Measurements from ENCODE around the gene MATN3.
"Not testable (repeated sequence)": the region's sequence is repeated elsewhere in the genome, so short reads cannot be mapped to it uniquely, and the experiment has no call there.

The MATN3 gene, protein sequence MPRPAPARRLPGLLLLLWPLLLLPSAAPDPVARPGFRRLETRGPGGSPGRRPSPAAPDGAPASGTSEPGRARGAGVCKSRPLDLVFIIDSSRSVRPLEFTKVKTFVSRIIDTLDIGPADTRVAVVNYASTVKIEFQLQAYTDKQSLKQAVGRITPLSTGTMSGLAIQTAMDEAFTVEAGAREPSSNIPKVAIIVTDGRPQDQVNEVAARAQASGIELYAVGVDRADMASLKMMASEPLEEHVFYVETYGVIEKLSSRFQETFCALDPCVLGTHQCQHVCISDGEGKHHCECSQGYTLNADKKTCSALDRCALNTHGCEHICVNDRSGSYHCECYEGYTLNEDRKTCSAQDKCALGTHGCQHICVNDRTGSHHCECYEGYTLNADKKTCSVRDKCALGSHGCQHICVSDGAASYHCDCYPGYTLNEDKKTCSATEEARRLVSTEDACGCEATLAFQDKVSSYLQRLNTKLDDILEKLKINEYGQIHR

DNA sequence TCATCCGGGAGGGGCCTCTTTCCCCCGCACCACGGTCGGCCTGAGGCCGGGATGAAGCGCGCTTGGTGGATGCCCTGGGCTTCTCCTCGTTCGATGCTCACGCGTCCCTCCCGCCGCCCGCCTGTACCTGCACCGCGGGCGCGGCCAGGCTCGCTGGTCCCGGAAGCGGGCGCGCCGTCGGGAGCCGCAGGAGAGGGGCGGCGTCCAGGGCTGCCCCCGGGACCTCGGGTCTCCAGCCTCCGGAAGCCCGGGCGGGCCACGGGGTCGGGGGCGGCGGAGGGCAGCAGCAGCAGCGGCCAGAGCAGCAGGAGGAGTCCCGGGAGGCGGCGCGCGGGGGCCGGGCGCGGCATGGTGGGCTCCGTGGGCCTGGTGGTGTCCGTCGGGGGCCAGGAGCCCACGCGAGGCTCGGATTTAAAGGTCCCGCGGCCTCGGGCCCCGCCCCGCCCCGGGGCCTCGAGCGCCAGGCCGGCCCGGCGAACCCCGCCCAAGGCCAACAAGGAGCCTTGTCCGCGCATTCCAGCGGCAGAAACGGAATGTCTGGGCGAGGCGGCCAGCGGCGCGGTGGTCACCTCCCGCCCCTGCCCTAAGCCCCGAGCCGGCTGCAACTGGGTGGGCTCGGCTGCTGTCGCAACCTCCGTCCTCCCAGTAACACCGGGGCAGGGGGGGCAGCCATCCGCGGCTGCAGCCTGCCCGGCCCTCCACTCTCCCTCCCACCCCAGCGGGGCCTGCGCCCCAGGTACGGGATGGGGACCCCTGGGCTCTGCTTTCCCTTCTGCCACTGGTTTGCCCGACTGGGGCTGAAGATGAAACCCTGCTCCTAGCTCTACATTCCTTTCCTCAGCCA, at the start of gene MATN3:
MATN3 (minus strand) TSS at position 387 of the 844 bp plus-strand sequence; CDS start at position 350, 37 bp downstream.
- peak; percentile 43 for DNase-seq

DNA sequence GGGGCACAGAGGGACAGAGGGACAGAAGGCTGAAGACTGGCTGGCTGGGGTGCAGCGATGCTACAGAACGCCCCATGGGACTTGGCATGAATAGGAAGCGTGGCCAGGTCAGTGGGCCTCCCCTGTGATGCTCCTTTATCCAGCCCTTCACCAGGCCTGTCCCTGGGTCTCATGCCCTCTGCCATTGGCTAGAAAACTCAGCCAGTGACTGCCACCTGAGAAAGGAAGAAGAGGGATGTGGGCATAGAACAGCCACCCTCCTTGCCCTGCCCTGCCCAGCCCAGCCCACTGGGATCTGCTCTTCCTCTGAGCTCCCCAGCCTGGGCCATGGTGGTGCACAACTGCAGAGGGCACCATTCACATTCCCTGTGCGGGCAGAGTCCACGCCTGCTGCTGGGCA, 49.5 kb upstream of the MATN3 start:
- no peak for DNase-seq

DNA sequence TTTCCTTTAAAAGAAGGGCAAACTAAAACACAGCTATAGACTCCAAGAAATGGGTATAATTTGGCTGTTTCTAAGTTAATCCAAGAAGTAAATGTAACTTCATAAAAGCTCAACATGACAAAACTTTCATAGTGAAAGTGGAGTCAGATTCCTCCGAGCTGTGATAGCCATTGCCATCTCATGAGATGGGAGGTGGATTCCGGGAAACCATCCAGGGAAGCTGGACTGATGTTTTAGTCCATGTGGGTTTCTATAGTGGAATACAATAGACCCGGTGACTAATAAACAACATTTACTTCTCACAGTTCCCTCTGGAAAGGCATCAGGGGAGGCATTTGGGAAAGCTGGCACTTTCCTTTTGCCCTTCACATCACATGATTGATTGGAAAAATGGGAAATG, 49.0 kb upstream of the MATN3 start:
- DNase-seq = no peak

DNA sequence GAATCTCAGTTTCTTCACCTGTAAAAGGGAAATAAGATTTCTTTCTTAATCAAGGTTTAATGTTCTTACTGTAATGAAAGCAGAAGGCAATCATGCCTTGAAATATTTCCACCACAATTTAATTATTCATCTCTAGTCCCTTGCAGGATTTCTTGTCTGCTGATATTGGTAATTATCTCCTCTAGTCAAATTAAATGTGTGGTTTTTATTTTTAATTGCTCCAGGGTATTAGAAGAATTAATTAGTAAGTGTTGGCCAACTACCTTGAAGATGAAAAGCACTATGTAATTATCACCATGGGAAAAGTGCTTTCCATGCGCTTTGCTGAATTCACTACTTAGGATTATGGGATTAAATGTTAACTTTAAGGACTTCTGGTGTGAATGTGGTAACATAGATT, 47.6 kb upstream of the MATN3 start:
- no peak for DNase-seq

DNA sequence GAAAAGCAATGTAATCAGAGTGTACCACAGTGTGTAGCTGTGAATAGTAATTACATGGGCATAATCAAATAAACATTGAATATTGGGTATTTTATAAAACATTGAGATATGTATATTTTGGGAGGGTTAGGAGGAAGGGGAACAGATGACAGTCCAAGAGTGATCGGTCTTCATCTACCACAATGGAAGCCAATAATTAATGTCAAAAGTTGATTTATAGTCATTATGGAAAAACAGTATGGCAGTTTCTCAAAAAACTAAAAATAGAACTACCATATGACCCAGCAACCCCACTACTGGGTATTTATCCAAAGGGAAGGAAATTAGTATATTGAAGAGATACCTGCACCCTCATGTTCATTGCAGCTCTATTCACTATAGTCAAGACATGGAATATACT, 44.8 kb upstream of the MATN3 start:
- no peak for DNase-seq

DNA sequence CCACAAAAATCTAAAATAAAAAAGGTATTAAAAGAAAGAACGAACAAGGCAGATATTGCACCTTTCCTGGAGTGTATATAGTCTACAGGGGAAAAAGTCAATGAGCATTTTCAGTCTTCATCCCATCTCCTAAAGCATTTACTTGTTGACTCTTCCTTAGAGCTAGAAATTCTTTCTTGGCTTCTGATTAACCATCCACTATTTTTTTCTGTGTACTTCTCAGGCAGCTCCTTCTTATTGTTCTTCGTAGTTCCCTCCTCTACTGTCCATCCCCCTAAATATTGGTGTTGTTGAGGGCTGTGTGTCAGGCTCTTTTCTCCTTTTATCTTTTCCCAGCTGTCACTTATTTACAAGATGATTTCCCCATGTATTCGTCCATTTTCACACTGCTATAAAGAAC, 42.5 kb upstream of the MATN3 start:
- no peak for DNase-seq

DNA sequence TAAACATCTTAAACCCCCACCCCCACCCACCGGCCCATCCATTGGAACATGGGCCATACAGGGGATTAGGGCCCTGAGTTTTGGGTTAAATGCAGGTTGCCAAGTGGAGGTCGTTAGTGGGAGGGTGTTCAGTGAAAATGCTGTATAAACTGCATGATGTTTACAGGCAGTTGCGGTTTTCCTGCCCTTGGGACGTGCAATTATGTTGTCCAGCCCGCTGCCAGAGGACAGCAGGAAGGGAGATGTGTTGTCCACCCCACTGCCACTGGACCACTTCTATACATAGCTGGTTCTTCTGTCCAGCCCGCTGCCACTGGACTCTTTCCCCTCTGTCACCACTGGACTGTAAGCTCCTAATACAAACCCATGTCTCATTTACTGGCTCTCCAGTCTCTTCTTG, 41.7 kb upstream of the MATN3 start:
- DNase-seq = no peak

DNA sequence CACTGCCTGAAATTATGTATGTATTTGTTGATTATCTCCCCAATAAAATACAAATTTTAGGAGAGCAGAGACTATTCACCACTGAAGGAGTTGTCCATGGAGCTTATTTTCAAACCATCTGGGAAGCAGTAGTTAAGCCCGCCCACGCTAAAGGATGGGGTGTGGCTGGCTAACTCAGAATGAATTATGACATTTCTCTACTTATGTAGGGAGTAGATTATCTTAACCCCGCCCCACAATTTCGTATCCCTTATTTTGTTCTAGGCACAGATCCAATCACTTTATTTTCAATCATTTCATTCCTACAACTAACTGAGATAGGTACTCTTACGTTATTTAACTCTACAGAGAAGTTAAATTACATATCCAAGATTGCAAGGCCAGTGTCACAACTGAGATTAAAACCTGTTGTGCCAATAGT, 40.4 kb upstream of the MATN3 start:
- peak; percentile 46 for DNase-seq

DNA sequence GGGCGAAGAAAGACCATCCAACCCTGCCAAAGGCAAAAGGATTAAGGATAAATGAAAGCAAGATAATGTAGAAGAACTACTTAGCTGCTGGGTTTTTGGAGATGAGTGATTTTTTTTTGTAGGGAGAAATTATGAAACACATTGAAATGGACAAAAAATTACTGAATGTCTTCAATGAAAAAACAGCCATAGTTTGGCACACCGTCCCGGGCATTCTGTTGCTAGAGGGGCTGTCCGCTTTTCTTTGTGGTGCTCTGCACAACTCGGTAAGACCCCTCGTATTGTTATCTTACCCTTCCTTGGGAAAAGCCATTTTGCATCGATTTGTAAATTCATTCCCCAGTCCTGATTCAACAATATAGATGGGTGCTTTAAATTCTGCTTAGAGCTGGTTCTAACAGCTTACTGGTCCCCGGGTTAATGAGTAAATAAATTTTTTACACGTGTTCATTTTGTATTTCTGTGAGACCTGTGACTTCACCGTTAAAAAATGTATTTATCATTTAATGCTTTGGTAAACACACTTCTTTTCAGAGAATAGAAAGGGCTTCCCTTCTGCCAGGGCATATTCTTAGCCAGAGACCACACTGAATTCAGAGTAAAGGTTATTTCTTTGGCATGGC, 39.9 kb upstream of the MATN3 start:
- DNase-seq = no peak

DNA sequence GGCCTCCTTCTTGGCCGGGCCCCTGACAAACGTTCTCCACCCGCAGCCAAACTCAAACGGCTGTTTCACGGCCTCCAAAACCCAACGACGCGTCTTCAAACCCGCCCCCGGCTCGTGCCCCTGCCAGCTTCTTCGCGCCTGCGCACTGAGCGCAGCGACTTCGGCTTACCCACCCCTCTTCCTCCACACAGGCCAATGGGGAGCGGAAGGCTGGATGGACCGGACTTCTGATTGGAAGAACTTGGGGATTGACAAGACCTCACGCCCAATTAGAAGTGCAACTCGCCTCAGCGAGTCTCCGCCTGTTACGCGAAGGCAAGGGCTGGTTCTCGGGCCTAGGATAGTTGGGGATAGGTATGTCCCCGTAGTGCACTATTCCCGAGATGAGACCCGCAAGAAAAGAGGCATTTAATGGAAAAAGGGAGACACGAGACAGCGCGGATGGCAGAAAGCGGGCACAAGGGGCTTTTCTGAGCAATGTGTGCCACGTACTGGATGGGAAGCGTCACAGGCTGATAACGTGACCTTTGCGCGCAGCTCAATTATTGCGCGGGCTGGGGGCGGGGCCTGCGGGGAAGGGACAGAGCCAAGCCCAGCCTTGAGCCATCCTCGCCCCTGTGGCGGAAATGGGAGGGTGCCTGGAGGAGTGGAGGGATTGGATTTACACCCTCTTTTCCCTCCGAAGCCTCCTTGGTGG, 39.2 kb upstream of the MATN3 start, which contains the start of gene LAPTM4A:
LAPTM4A (minus strand) TSS at position 97 of the 697 bp plus-strand sequence. CDS start 108 bp downstream, outside the sequence.
- peak; percentile 99 for DNase-seq

DNA sequence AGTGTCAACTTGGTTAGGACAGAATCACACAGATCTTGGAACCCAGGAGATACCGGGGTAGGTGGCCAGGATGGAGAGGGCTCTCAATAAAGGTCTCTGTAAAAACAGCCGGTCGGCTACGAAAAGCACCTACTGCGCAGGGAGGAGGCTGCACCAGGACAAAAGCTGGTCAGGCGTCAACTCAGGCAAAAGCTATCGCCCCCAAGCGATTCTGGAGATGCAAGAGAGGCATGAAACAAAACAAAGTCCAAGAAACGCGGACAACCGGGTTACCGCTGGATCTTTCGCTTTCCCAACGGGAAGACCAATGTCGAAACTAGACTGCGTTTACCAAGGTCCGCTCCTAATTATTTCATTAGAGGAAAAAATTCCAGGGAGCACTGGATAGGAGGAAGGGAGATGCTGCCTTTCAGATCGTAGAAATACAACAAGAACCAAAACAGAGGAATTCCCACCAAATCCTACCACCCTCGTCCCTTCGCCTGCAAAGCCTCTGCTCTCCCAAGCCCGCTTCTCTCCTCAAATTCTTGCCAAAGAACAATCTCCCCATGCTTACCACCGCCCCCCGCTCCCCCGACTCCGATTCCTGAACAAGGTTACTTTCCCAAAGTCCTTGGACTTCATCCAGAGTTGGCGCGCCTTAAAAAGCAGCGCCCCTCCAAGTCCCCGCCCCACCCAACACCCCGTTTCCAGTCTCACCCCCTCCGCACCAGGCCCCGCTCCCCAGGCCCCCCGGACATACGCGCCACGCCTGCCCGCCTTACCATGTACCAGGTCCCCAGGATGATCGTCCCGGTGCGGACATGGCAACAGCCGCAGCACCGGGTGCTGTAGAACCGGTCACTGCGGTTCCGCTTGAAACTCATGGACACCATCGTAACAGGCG, 38.4 kb upstream of the MATN3 start:
- DNase-seq = peak; percentile 44

DNA sequence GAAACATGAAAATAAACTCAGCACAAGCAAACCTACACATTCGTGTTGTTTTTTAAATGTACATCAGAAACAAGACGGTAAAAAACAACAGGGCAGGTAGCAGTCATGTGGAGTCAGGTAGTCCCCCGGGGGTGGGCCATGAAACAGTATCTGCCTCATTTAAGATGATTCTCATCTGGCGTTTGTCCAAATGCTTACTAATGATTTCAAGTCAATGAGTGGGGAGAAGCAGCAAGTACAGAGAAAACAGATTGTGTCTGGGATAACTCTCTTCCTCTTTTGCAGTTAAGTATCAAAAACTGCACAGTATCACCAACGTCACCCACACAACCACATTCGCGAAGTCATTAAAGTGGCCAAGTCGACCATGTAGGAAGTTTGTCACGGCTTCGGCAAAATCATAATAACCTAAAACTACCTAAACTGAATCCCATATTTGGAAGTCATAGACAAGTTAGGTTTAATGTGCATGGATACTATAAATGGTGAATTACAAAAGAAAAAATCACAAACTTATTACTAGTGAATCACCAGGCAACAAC, 37.7 kb upstream of the MATN3 start:
- peak; percentile 75 for DNase-seq

DNA sequence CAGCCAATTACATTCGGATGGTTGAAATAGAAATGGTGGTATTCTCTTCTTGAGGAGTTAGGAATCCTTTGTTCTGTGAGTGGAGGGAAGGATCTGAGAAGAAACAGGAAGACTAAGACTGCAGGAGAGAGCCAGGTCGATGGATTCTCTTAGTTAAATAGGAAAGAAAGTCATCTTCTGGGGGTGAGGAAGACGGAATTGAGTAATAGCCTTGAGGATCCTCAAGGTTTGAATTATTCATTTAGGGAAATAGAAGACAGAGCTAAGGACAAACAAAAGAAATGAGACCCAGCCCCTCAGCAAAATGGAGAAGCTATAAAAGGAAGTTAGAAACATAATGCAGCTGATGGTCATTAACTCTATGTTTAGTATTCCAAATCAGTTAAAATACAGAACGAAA, 37.2 kb upstream of the MATN3 start:
- DNase-seq = no peak

DNA sequence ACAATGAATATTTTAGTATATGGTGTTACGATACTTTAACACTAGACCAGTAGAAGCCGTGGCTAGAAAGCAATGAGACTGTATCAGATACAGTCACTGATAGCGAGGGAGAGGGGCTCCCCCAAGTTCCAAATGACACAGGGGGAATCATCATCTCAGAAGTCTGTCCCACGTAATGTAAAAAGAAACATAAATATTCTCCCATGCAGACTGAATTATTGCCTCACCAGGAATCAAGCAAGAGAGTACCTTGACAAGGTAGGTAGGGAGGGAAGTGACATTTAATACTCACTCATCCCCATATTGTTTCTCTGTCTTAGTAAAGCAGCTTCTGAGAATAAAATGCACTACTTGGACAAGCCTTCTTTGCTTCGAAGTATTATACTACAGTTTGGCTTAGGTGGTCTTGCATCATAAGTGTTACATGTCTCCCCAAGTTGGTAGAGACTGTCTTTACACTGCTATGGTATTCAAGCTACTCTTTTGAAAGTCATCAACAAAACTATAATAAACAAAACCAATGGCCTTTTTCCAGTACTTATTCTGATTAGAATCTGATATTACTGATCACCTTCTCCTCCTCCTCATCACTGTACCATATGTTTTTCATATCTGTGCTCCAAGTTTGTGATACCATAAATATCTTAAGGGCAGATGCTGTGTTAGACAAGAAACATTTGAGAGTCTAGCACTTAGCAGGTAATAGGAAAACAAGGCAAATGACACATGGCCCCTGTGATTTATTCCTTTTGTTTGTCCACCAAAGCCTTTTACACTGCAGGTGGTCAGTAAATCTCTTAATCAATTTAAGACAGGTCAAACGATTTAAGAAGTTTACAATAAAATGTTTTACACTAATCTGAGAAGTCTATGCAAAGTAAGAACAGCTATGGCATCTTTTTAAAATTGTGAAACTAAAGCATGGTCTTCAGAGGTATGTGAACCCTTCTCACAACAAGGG, 36.3 kb upstream of the MATN3 start:
- no peak for DNase-seq

DNA sequence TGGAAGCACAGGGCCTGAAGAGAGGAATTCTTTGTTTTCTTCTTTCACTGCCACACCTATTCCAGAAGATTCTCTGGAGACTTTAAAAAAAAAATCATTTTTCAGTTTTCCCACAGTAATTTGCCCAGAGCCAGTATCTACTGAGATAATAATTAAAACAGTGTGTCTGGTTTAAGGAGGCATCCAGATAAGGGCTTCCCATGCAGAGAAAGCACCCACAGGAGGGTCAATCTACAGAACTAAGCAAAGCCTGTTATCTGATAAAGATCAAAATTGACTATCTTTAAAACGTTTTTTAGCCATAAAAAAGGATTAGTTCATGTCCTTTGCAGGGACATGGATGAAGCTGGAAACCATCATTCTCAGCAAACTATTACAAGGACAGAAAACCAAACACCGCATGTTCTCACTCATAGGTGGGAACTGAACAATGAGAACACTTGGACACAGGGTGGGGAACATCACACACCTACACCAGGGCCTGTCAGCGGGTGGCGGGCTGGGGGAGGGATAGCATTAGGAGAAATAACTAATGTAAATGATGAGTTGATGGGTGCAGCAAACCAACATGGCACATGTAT, 33.3 kb upstream of the MATN3 start:
- DNase-seq = not testable (repeated sequence)

DNA sequence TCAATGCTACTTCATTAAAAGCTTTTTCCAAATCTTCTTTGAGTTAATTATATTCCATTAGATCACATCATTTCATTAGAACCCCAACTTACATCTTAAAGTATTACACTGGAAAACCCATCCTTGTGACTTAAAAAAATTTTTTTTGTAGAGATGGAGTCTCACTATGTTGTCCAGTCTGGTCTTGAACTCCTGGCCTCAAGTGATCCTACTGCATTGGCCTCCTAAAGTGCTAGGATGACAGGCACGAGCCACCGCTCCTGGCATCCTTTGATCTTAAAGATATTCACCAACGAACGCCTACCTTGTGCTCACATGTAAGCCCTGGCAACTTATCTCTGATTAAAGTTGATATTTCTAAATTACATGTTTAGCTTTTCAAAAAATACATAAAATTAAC, 32.3 kb upstream of the MATN3 start:
- no peak for DNase-seq

DNA sequence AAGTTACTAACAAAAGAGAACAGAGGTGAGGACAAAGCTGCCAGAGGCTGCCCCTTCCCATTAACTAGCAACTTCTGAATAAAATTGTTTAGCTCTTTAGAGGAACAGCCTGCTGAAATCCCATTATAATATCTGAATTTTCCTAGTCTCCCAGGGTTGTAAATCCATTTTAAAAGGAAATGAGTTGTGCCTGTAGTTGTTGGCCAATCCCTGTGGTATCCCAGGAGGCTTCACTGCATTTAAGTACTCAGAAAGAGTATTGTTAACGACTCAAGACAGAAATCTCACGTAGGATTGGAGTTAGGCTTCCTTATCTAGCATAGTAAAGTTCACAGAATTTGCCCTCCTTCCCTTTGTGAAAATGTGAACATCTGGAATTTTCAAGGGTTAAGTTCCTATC, 30.1 kb upstream of the MATN3 start:
- no peak for DNase-seq

DNA sequence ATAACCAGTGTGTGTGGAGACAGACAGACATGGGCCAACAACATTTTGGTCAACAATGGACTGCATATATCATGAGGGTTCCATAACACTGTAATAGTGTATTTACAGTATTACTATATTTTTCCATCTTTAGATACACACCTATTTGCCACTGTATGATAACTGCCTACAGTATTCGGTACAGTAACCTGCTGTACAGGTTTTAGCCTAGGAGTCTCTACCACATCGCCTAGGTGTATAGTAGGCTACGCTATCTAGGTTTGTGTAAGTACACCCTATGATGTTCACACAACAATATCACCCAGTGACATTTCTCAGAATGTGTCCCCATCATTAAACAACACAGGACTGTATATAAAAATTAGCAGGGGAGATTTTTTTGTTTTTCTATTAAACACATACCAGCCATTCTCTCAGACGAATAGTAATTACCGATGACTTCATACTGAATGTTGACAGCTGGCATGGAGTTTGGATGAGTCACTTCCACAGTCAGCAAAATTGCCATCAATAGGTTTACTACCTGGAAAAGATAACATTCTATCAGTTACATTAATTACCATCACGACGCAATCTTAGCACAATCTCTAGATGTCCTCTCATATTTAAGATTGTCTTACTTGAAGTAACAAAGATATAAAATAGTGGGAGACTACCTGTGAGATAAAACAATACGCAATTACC, 28.2 kb upstream of the MATN3 start:
- DNase-seq = no peak

DNA sequence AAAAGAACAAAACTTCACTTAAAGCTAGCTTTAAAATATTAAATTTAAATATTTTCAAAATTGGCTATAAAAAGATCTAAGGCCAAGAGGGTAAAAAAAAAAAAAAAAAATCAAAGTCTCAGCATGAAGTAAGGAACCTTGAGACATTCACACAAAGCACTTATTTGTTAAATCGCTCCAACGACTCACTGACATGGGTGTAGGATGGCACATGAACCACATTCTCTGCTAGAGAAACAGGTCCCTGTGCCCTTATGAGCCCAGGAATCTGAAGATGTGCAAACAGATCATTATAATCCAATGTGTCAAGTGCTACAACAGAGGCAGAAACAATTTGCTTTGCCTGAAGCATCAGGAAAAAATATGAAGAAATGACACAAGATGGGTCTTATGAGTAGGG, 25.2 kb upstream of the MATN3 start:
- no peak for DNase-seq
